GM18507 (cell line): ENCODE results near the gene CCDC159.

Experiments
- DNase-seq: peaks from one replicate; pipeline ENCODE4 v3.0.0; 2011; ENCODE audit warnings: low read depth; ENCODE audit not compliant: insufficient read length; ENCODE audit errors: extremely low spot score
- FAIRE-seq: peaks from 2 replicates; lab custom pipeline; 2011; peaks lifted over from hg19 to GRCh38; lab: Jason Lieb, UNC

CCDC159 gene

DNA sequence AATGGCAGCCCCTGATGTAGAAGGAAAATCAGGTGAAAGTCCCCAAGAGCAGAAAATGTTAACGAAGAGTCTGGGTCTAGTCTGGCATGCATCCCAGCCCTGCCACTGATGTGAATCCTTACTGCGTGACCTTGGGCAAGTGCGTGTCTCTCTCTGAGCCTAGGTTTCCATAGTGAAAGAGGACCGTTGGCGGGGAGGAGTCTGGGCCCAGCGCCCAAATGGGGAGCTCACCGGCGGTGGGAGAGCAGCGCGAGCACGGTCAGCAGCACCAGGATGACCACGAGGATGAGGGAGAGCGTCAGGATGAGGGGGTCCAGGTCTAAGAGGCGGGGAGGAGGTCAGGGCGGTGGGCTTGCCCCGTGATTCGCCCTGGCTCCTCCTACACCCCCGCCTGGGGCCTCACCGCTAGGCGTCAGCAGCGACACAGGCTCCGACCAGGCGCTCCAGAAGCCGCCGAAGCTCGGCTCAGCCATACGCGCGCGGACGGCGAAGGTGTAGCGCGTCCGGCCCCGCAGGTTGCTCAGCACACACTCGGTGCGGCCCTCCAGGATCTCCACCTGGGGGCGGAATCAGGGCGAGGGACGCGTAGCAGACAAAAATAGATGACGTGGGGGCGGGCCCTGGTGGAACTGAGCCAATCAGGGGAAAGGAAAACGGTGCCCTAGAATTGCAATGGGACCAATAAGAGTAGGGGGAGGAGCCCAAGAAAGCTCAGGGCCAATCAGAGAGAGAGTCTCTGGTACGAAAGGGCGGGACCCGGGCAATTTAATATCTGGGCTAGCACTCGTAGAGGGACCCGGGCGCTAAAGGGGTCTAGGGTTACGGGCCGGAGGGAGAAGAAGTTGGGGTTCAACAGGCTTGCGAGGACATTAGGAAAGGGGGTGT, 34.6 kb downstream of the CCDC159 start:
- DNase-seq (peak; percentile 97), FAIRE-seq (peak; percentile 95)

DNA sequence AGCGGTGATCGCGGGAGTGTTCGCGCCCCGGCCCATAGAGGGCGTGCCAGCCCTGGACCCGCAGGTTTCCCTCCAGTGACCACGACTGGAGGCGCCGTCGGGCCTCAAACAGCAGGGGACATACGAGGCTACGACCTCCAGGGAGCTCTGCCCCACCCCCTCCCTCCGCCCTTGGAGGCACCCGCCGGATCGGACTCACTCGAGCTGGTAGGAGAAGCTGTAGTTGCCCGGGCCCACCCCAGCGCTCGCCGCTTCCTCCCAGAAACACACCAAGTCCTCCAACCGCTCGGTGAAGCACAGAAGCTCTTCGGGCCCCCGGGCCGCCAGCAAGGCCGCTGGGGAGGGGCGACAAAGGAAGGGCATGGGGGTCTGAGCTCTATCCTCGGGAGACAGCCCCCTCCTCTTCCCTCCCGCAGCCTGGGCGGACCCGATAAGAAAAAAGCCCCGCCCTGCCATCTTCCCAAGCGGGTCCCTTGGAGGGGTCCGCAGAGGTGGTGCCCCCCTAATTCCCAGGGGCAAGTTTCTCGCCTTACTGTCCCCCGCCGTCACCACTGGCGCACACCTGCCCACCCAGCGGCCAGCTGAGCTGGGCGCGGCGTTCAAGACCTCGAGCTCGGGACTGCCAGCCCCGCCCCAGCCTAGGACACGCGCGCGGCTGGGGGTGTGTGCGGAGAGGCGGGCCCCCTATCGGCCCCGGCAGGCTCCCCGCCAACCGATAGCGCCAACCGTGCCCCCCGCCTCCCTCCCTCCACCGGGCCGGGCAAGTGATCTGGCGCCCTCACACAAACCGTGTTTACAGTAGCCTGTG, 36.8 kb downstream of the CCDC159 start:
- FAIRE-seq (no peak), DNase-seq (no peak)

DNA sequence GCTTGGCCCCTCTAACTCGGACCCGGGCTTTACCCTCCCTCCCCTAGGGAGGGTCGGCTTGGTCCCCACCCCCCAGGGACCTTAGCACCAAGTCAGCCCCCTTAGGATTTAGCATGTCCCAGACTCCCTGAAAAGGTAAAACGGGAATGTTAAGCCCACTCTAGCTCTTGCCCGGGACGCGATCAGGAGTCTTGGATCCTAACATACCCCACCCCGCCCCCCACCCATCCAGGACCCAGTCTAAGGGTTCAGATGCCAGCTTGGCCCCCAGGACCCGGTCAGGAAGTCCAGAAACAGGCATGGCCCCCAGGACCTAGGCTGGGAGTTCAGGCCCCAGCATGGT, 37.4 kb downstream of the CCDC159 start:
- FAIRE-seq (no peak), DNase-seq (no peak)

DNA sequence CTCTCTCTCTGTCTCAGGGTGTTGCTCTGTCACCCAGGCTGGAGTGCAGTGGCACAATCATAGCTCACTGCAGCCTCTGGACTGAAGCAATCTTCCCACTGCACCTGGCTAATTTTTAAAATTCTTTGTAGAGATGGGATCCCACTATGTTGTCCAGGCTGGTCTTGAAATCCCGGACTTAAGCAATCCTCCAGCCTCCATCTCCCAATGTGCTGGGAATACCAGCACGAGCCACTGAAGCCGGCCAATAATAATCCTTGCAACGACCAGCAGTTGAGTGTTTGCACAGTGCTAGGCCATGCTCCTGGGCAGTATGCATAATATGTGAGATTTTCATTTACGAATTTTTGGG, 38.4 kb downstream of the CCDC159 start:
- FAIRE-seq (no peak), DNase-seq (no peak)

DNA sequence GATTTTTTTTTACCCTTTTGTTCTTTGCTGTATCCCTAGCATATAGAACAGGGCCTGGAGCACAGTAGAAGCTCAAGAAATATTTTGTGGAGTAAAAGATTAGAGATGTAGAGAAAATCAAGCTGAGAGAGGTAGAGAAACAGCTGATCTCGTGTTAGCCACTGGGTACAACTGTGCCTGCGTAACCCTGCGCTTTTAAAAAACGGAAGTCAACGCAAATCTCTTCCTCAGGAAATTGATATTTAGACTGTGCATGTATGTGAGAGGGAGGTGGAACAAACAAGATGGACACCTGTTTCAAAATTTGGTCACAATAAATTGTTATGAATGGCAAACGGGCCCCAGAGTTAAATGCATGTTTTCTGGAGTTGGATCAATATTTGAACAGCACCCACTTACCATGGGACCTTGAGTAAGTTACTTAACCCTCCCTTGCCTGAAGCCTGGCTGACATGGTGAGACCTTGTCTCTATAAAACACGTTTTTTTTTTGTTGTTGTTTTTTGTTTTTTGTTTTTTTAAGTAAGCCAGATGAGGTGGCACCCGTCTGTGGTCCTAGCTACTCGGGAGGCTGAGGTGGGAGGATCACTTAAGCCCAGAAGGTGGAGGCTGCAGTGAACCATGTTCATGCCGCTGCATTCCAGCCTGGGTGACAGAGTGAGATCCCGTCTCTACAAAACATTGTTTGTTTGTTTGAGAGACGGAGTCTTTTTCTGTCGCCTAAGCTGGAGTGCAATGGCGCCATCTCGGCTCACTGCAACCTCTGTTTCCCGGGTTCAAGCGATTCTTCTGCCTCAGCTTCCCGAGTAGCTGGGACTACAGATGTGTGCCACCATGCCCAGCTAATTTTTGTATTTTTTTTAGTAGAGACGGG, 41.1 kb downstream of the CCDC159 start:
- DNase-seq: no peak
- FAIRE-seq: no peak

DNA sequence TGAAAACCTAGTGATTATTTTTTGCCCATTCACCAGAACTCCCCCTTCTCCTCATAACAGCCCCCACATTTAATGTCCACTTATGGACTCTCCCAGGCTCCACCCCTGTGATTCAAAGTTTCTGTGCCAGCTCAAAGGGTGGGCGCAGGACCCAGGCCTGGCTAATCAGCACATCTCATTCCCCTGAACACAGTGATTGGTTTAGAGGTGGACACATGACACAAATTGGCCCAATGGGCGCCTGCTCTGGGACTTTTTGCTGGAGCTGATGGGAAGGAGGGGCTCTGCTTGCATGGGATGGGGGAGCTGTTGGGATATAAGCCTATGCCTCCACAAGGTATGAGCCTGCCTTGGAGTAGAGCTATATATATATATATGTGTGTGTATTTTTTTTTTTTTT, 44.0 kb downstream of the CCDC159 start:
- DNase-seq (no peak), FAIRE-seq (no peak)

DNA sequence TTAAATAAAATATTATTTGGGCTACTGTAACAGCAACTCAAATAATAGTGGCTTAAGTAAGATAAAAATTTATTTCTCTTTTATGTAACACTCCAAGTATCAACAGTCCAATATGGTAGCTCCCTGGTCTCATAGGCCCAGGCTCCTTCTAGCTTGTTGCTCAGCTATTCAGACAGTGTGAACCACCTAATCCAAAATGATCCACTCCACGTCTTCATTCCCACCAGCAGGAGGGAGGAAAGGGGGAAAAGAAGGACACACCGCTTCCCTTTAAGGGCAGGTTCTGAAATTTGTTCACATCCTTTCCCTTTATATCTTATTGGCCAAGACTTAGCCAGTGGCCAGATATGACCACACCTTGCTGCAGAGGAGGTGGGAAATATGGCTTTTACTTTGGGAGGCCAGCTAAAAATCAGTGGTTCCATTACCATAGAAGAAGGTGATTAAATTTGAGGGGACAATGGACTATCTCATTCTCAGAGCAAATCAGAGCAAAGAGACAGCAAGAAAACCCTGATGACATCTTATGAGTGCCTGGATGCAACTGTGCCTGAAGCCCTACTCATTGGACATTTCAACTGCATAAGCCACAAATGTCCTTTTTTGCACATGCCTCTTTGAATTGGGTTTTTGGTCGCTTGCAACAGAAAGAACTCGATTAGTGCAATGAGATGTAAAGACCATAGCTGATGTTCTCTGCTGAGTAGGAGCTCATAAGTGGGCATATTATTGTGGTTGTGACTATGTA, 44.8 kb downstream of the CCDC159 start:
- DNase-seq (no peak), FAIRE-seq (no peak)

DNA sequence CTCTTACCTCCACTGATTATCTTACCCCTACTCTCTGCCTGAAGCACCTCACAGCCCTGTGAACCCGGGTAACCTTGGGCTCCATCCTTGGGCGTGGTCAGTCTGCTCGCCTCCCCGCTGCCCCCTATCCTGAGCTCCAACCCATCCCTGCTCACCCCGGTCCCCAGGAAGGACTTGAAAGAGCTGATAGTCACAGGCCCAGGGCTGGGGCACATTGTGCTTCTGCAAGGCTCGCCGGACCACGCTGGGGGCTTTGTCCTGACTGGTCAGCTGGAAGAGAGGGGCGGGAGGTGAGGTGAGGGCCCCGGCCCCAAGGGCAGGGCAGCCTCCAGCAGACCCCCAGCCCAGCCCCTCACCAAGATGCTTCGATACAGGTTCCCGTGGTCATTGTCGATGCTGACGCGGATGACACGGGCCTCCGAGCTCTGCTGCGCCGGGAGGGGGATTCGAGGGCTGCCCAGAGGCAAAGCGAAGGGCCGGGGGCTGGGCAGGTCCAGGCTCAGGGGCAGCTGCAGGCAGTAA, 50.8 kb downstream of the CCDC159 start:
- FAIRE-seq (no peak), DNase-seq (no peak)

DNA sequence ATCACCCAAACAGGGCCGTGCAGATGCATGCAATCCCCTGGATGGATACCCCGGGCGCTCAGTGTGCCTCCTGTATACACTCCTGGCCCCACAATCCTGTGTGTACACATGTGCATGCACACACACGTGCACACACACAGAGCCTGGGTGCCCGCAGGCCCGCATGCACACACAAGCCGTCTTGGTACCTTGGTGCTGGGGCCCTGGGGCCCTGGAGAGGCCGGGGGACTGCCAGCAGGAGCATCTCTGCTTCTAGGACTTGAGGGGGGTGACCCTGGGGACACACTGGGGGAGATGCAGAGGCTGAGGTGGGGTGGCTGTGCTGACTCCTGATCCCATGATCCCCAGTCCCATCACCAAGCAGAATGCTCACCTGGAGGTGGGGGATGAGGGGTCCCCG, 53.3 kb downstream of the CCDC159 start:
- DNase-seq (no peak), FAIRE-seq (no peak)

DNA sequence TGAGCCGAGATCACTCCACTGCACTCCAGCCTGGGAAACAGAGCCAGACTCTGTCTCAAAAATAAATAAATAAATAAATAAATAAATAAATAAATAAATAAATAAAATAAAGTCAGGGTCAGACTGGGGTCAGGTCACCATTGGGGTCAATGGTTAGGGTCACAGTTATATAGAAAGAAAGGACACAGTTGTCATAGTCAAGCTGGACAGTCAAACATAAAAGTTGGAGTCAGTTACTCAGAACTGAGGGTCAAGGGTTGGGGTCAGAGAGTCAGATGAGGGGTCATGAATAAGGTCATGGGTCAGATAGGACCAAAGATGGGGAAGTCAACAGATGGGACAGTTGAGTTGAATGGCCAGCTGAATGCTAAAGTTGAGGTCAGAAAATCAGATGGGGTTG, 54.5 kb downstream of the CCDC159 start:
- no peak for DNase-seq
- FAIRE-seq: no peak

DNA sequence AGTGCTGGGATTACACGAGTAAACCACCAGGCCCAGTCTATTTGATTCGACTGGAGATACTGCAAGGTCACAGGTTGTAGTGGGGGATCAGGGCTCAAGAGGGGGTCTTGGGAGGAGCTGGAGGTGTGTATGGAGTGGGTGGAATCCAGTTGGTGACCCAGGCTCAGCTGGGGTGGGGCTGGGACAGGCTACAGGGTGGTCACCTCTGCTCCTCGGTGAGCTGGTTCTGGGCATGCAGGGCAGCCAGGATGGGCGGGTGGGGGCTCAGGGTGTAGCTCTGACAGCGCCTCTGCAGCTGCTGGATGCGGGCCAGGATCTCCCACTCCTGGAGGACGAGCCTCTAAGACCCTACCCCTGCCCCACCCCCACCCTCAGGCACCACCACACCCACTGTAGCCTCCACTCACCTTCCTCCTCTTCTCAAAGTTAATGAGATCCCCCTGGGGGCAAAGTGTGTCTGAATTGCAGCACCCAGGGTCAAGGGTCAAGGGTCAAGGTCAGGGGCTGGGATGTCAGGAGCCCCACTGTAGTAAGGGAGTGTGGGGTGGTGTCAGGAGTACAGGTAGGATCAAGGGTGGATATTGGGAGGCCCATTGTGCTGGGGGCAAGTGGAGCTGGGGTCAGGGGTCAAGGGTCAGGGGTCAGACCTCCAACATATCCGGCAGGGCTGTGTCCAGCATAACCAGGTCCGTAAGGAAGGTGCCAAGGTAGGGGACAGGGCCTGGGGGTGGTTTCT, 55.7 kb downstream of the CCDC159 start:
- DNase-seq (no peak), FAIRE-seq (no peak)
